Lower leg skin (tissue), 3 donors: ENCODE results near the gene DTNB.

Experiments
- CTCF ChIP-seq, 3 donors: fragments of 450-650 bp; IDR thresholded peaks; one replicate each; pipeline ENCODE4 v1.5.1; 2016; ENCODE audit warnings: antibody characterized with exemption in 3 of 3, mild to moderate bottlenecking in 3 of 3, moderate library complexity in 2 of 3
- POLR2A ChIP-seq, 2 donors: fragments of 450-650 bp; IDR thresholded peaks; one replicate each; pipeline ENCODE4 v1.6.1; 2016 to 2017; ENCODE audit warnings: antibody characterized with exemption in 2 of 2, mild to moderate bottlenecking in 1 of 2, moderate library complexity in 1 of 2

- TF ChIP-seq CTCF (IDR thresholded peaks at IDR 0.05) (no peak), POLR2A (IDR thresholded peaks at IDR 0.05) (no peak)
Observed at GRCh38 chr2:25365241-25365640, 308.1 kb downstream of the DTNB start.
